SJCRH30 (cell line): ENCODE measurements around the gene ISLR2. TPM values are rescaled to one million over a fixed set of nuclear protein-coding genes. Genes with fewer than 3 reads are reported as not detected.

Source experiments
- total RNA-seq: library from RNA; depleted of rRNA; stranded (reverse); fragments of >200 nt; shearing (Covaris generic); gene quantifications from 2 replicates; pipeline ENCODE4 v1.2.3, GENCODE V29; 2014; rRNA removed

The ISLR2 gene
- total RNA-seq, 1 experiment from 2014 or later = not detected

Other genes with a start within 250 kb of the ISLR2 start
- 31.3 and 33.3 TPM in 2 replicates for gene LOXL1, start 204.1 kb upstream of the ISLR2 start, total RNA-seq
- 3.0 and 5.1 TPM in 2 replicates for gene STOML1, start 138.3 kb upstream of the ISLR2 start, total RNA-seq
- gene PML, start 135.9 kb upstream of the ISLR2 start, total RNA-seq = 9.8 and 11.7 TPM in 2 replicates
- gene GOLGA6A, start 48.0 kb upstream of the ISLR2 start, total RNA-seq = not detected in 2 replicates
- 19.8 and 27.7 TPM in 2 replicates for gene ISLR, start 43.1 kb downstream of the ISLR2 start, total RNA-seq
- 67.8 and 94.4 TPM in 2 replicates for gene STRA6, start 72.2 kb downstream of the ISLR2 start, total RNA-seq
- gene CCDC33, start 105.7 kb downstream of the ISLR2 start, total RNA-seq = 0.38 and 1.2 TPM in 2 replicates
- not detected in 2 replicates for gene CYP11A1, start 237.1 kb downstream of the ISLR2 start, total RNA-seq